RPMI7951 (cell line): ENCODE data around the gene CDC42BPG. TPM values are rescaled to one million over a fixed set of nuclear protein-coding genes. Genes with fewer than 3 reads are reported as not detected.

ENCODE experiments used
- DNase-seq: peaks from one replicate; pipeline ENCODE4 v3.0.0-alpha.2; 2012; ENCODE audit warnings: low read depth
- total RNA-seq: library from RNA; depleted of rRNA; stranded (reverse); fragments of >200 nt; shearing (Covaris generic); gene quantifications from 2 replicates; pipeline ENCODE4 v1.2.3, GENCODE V29; 2014

CDC42BPG gene
- total RNA-seq, 1 experiment from 2014 or later, result not detected

- DNase-seq, result no peak
These were observed 39.0 kb downstream of the CDC42BPG start for GRCh38 chr11:64805481-64805880.

GRCh38 chr11:64804346-64805210, 39.9 kb downstream of the CDC42BPG start:
- no peak for DNase-seq

- no peak for DNase-seq
These were observed 40.6 kb downstream of the CDC42BPG start for GRCh38 chr11:64803846-64804345.

- DNase-seq, result peak; percentile 85
These were observed 41.2 kb downstream of the CDC42BPG start, which contains the start of gene MAP4K2 for GRCh38 chr11:64803158-64803845. Gene MAP4K2 (minus strand): TSS chr11:64803214. CDS start chr11:64803149, 65 bp downstream.

- DNase-seq, result no peak
These were observed 41.9 kb downstream of the CDC42BPG start for GRCh38 chr11:64802370-64803157.

GRCh38 chr11:64801561-64802369, 42.7 kb downstream of the CDC42BPG start:
- no peak for DNase-seq

GRCh38 chr11:64801158-64801464, 43.3 kb downstream of the CDC42BPG start:
- DNase-seq, result no peak

- DNase-seq, result no peak
These were observed 43.9 kb downstream of the CDC42BPG start for GRCh38 chr11:64800303-64801157.

GRCh38 chr11:64799623-64800302, 44.7 kb downstream of the CDC42BPG start:
- DNase-seq, result no peak

GRCh38 chr11:64799256-64799622, 45.2 kb downstream of the CDC42BPG start:
- DNase-seq, result no peak

- no peak for DNase-seq
These were observed 47.5 kb downstream of the CDC42BPG start for GRCh38 chr11:64796757-64797541.

- no peak for DNase-seq
These were observed 48.3 kb downstream of the CDC42BPG start for GRCh38 chr11:64796047-64796756.

- DNase-seq, result no peak
These were observed 49.9 kb downstream of the CDC42BPG start for GRCh38 chr11:64794526-64794925.

- no peak for DNase-seq
These were observed 50.9 kb downstream of the CDC42BPG start for GRCh38 chr11:64793271-64794160.

GRCh38 chr11:64792482-64792881, 52.0 kb downstream of the CDC42BPG start:
- no peak for DNase-seq

- DNase-seq, result no peak
These were observed 52.6 kb downstream of the CDC42BPG start for GRCh38 chr11:64791781-64792291.
